HG03342 (cell line): ENCODE measurements around the gene PTPRN2.
"Not testable (repeated sequence)": the region's sequence is repeated elsewhere in the genome, so short reads cannot be mapped to it uniquely, and the experiment has no call there.

Experiments
- ATAC-seq: cut with Tn5 transposase; IDR thresholded peaks from one replicate; pipeline ENCODE4 v1.9.1; 2021; ENCODE audit warnings: mild to moderate bottlenecking, moderate library complexity; ENCODE audit not compliant: unreplicated experiment

PTPRN2 gene

DNA sequence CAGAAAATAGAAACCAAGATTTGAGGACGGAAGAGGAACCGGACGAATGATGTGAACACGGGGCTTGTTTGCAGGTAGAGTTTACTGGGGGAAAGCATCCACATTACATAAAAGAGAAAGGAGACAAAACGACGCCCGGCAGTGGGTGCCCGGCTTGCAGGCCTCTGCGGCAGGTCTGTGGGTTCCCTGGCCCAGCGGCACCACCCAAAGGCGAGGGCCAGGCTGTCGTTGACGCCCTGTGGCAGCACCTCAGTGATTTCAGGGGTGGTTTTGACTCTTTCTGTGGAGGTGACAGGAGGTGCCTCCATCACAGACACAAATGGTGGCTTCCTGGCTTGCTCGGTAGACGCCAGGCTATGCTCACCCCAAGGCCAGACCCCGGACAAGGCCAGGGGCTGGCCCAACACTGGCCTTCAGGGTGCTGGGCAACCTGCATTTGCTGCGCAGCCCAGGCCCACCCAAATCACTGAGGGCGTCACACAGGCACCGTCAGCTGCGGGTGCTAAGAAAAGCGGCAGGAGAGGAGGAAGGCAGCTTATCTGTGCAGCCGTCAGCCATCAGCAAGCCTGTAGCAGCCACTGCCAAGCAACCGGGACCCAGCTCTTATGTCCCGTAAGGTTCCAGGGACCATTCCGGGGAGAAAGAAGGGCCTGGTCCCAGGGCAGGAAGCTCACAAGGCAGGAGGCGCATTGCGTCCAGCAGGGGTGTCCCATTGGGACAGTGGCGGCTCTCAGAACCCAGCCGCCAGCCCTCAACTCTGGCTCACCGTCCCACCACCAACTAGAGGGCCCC is 230.3 kb downstream of the PTPRN2 start:
- ATAC-seq, result no peak

DNA sequence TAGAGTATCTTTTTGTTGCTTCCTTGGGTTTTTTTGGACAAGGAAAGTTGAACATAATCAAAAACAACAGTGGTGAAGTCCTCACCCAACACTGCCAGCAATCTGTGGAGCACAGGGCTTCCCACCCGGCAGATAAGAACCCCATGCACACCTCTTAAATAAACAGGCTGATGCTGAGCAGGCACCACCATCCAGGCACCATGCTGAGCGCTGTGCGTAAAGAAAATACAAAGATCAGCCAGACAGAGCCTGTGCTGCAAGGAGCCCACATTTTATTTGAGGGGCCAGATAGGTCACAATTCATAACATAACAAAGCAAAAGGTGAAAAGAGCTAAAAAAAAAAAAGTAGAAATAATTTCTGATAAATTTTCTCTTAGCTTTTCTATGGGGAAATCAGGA is 231.2 kb downstream of the PTPRN2 start:
- ATAC-seq, result no peak

DNA sequence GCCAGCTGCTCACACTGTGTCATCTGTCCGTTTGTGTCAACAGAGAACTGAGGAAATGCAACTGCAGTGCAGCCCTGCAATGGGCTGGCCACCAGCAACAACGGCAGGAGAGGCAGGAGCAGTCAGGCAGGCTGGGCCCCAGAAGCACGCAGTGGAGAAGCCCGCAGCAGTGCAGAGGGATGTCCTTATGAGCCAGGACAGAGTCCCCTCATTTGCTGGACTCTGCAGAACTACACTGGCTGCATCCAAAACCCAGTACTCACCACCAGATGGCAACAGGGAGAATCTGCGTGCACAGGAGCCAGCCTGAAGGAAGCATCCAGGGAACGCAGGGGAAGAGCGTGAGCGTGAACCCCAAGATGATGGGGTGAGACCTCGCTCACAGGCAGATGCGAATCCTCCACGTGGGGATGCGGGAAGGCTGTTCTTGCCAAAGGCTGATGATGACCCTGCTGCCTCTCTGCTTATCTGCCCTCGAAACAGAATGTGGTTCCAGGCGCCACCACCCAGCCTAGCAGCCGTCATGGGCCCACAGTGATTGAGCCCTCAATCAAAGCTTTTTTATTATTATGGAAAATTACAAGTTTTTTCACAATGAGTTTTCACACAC is 232.1 kb downstream of the PTPRN2 start:
- no peak for ATAC-seq

DNA sequence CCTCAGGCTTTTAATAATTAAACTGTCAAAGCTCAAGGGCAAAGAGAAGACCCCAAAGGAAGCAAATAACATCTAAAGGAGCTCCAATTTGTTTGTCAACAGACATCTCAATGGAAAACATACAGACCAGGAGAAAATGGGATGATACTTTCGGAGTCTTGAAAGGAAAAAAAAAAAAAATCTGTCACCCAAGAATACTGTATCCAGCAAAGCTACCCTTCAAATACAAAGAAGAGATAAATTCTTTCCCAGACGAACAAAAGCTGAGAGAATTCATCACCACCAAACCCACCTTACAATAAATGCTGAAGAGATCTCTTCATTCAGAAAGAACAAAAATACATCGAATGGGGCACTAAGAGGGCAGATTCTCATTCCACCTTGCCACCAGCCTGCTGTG is 232.8 kb downstream of the PTPRN2 start:
- ATAC-seq, result no peak

DNA sequence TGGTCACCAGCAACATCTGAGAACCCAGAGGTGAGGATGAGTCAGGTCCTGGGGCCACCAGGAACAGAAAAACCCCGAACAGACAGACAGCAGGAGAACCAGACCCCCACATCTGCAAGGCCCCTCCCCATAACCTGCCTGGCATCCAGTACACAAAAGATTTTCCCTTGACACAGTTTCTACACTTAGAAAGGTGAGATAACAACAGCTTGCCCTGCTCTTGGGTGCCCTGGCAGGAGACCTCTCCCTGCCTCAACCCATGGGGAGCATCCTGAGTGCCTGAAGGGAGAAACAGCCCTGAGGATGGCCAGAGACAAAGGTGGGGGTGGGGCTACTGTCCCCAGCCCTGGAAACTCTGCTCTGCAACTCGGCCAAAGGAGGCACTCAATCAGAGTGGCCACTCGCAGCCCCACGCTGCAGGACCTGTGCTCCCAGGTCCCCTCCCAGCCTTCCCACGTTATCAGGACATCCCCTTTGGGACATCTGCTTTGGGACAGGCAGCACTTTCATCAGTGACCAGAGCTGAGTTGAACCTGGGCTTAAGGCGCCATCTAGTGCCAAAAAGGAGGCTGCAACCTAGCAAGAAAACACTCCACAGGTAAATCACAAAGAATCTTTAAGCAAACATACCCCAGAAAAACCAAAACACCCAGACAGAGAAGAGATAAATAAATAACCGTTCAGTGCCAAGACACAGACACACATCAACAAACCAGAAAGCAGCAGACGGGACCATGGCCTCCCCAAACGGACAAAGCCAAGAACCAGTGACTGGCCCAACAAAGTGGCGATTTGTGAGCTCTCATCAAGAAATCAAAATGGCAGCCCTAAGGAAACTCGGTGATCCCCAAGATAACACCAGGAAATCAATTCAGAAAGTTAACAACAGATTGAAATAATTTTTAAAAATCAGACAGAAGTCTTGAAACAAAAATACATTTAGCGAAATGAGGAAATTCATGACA is 233.7 kb downstream of the PTPRN2 start:
- no peak for ATAC-seq

DNA sequence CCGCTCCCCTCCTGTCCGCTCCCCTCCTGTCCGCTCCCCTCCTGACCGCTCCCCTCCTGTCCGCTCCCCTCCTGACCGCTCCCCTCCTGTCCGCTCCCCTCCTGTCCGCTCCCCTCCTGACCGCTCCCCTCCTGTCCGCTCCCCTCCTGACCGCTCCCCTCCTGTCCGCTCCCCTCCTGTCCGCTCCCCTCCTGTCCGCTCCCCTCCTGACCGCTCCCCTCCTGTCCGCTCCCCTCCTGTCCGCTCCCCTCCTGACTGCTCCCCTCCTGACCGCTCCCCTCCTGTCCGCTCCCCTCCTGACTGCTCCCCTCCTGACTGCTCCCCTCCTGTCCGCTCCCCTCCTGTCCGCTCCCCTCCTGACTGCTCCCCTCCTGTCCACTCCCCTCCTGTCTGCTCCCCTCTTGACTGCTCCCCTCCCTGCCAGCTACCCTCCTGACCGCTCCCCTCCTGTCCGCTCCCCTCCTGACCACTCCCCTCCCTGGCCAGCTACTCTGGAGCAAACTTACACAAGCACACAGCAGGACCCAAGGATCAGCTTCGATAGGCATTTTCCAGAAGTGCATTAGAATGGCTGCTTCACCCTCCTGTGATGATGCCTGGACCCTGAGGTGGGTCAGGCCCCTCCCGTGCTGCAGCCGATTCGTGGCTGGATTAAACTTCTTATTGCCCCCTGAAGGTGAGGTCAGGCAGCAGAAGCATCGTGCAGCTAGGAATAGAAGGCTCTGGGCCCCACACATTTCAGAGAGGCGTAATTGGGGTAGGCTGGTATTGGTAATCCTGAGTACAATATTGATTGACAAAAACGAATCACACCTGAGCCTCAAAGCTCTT is 235.5 kb downstream of the PTPRN2 start:
- ATAC-seq, result not testable (repeated sequence)

DNA sequence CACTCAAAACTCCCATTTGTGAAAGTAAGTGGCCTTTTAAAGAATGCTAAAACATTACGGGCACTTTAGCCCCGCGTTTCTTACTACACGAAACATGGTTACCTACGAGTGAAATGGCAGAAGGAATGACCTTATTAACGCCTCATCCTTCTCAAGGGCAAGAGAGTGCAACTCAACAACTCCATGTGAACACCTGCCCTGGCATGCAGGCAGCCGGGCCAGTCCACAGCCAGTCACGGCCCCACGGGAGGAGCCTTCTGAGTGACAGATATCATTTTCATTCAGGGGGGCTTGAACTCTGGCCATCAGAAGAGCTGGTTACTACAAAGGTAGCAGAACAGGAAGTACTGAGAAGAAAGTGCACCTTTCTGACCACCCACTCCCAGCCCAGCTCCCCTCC is 236.1 kb downstream of the PTPRN2 start:
- ATAC-seq, result no peak

DNA sequence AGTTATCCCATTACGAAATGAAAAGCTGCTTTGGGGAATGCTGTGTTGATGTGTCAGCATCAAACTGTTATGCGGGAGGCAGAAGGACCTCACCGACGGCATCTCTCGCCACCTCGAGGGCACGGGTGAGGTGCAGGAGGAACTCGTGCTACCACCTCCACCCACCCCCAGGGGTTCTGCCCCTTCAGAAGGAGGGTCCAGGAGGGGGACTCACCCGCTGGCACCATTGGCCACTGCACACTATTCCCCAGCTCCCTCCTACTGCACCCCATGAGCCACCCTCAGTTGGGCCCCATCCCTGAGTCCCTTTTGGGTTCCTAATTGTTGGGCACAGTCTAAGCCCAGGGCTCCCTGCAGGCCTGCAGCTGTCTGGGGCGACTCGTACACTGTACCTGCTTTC is 236.6 kb downstream of the PTPRN2 start:
- ATAC-seq, result no peak

DNA sequence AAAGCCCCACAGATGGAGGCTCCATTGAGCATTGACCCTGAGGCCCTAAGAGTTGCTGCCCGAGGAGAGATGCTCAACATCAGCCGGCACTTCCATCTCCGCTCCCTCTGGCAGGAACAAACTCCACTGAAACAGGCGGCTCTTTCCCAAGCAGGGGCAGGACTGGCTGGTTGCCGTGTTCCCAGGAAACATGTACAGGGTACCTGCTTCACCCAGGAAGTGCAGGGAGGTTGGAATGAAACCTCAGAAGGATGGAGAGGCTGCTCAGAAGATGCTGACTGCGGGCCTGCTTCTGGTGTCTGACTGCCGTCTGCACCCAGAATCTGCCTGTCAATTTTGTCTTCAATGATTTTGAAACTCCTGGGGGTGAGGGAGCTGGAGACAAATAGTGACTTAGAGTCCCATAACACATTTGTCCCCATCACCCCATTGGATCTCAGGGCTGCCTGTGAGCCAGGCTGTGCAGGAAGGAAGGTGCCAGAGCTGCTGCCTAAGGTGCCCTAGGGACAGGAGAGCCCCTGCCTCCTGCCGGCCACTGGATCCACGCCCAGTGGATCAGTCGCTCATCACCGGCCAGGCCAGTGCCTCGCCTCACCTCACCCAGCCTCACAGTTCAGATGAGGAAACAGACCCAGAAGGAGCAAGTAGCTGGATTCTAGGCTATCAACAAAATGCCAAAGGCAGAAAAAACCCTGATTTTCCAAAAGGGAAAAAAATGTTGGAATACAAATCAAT is 237.3 kb downstream of the PTPRN2 start:
- no peak for ATAC-seq

DNA sequence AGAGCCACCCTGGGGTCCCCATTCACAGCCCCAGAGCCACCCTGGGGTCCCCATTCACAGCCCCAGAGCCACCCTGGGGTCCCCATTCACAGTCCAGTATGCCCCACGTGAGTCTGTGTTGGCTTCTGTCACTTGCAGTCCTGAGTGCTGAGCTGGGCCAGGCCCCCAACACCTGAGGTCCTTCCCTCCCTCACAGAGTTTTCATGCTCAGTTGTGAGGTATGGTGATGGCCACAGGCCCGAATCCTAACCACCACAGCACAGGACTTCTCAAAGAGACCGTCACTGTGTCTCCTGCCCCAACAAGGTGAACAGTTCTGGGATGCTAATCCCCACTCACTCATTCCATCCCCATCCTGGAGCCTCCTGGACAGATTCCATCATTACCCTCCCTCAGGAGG is 239.2 kb downstream of the PTPRN2 start:
- no peak for ATAC-seq

DNA sequence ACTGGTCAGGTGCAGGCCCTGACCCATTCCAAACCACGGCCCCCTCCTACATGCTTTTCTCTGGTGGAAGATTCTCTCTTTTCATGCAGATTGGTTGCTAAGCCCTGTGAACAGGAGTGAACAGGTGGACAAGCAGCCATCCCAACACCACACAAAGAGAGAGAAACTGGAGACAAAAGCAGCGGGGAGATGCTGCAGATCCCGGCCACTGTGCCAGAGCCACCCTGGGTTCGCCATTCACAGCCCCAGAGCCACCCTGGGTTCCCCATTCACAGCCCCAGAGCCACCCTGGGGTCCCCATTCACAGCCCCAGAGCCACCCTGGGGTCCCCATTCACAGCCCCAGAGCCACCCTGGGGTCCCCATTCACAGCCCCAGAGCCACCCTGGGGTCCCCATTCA is 239.6 kb downstream of the PTPRN2 start:
- ATAC-seq, result not testable (repeated sequence)

DNA sequence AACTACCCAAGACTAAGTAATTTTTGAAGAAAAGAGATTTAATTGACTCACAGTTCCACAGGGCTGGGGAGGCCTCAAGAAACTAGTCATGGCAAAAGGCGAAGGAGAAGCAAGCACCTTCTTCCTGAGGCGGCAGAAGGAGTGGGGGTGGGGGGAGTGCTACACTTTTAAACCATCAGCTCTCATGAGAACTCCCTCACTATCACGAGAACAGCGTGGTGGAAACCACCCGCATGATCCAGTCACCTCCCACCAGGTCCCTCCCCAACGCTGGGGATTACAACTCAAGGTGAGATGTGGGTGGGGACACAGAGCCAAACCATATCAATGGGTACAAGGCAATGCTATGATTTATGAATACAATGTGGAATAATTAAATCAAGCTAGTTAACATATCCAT is 241.9 kb downstream of the PTPRN2 start:
- ATAC-seq, result no peak

DNA sequence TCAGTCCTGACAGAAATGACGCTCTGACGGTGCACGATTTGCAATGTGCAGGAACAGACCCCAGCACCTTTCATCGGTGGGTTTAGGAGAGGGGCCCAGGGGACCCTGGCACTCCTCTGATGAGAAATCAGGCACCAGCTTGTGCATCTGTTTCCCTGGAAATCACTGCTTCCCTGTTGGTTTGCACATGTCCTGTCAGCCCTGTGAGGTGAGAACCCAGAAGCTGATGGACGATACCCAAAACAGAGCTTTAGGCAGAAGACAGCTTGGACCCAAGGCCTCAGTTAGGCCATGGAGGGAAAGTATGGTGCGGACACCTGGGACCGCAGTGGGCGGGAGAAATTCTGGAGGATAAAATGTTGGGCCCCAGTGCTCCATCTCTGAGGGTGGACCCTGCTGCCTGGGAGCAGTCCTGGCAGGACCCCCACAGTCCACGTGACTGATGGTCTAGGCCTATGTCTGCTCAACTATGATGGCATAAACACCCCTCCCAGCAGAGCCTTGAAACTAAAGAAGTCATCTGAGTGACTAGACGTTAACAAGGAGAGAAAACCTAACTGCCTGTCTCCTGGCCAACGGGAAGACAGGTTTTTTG is 242.8 kb downstream of the PTPRN2 start:
- ATAC-seq, result no peak

DNA sequence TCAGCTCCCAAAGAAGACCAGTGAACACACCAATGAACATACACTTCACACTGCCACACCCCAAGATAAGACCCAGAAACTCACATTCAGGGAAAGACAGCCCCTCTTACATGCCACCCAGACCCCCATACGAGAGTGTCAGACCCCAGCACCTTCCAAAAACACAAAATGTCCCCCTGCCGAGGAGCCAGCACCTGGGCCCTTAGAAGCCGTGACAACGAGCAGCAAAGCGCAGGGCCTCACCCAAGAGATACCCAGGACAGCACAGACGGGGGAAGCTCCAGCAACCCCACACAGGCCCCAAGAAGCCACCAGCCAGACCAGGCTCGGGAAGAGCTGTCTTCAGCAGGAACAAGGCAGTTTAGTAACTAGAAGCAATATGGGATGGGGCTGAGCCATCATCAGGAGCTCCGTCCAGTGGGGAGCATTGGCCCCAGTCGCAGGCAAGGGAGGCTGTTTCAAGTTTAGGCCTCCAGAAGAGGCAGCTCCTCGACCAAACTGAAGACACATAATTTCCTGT is 243.6 kb downstream of the PTPRN2 start:
- no peak for ATAC-seq

DNA sequence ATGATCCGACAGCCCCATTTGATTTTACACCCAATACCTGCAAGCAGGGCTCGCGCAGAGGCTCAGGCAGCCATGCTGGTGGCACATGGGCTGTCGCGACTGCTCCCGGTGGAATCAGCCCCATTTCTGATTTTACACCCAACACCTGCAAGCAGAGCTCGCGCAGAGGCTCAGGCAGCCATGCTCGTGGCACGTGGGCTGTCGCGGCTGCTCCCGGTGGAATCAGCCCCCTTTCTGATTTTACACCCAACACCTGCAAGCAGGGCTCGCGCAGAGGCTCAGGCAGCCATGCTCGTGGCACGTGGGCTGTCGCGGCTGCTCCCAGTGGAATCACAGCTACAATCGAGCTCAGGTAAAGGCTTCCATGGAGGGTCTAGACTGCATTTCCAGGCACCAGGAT is 244.1 kb downstream of the PTPRN2 start:
- ATAC-seq, result no peak

DNA sequence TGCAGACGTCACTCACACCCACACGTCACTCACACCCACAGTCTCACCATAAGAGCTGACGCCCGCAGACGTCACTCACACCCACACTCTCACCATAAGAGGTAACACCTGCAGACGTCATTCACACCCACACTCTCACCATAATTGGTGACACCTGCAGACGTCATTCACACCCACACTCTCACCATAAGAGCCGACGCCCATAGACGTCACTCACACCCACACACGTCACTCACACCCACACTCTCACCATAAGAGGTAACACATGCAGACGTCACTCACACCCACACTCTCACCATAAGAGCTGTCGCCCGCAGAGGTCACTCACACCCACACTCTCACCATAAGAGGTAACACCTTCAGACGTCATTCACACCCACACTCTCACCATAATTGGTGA is 246.5 kb downstream of the PTPRN2 start:
- not testable (repeated sequence) for ATAC-seq

DNA sequence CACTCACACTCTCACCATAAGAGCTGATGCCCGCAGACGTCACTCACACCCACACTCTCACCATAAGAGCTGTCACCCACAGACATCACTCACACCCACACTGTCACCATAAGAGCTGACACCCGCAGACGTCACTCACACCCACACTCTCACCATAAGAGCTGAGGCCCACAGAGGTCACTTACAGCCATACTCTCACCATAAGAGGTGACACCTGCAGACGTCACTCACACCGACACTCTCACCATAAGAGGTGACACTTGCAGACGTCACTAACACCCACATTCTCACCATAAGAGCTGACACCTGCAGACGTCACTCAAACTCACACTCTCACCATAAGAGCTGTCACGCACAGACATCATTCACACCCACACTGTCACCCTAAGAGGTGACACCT is 250.7 kb downstream of the PTPRN2 start:
- ATAC-seq, result not testable (repeated sequence)

DNA sequence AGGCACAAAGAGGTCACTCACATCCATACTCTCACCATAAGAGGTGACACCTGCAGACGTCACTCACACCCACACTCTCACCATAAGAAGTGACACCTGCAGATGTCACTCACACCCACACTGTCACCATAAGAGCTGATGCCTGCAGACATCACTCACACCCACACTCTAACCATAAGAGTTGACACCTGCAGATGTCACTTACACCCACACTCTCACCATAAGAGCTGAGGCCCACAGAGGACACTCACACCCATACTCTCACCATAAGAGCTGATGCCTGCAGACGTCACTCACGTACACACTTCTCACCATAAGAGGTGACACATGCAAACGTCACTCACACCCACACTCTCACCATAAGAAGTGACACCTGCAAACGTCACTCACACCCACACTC is 255.1 kb downstream of the PTPRN2 start:
- ATAC-seq, result not testable (repeated sequence)

DNA sequence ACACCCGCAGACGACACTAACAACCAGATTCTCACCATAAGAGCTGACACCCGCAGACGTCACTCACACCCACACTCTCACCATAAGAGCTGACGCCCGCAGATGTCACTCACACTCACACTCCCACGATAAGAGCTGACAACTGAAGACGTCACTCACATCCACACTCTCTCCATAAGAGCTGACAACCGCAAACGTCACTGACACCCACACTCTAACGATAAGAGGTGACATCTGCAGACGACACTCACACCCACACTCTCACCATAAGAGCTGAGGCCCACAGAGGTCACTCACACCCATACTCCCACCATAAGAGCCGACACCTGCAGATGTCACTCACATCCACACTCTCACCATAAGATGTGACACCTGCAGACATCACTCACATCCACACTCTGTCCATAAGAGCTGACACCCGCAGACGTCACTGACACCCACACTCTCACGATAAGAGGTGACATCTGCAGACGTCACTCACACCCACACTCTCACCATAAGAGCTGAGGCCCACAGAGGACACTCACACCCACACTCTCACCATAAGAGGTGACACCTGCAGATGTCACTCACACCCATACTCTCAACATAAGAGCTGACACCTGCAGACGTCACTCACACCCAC is 255.7 kb downstream of the PTPRN2 start:
- ATAC-seq, result not testable (repeated sequence)
